NCI-H2107 (cell line): Measurements from ENCODE around the gene MED12L.
"Not testable (repeated sequence)": the region's sequence is repeated elsewhere in the genome, so short reads cannot be mapped to it uniquely, and the experiment has no call there.

Source experiments
- DNase-seq: peaks from one replicate; lab custom pipeline; 2025; lab: John Stamatoyannopoulos, UW

Gene MED12L

GRCh38 chr3:151085227-151085888 is at the start of gene MED12L:
MED12L (plus strand) TSS chr3:151085664; CDS start chr3:151086927, 1,263 bp downstream.
- peak; percentile 66 for DNase-seq

DNA sequence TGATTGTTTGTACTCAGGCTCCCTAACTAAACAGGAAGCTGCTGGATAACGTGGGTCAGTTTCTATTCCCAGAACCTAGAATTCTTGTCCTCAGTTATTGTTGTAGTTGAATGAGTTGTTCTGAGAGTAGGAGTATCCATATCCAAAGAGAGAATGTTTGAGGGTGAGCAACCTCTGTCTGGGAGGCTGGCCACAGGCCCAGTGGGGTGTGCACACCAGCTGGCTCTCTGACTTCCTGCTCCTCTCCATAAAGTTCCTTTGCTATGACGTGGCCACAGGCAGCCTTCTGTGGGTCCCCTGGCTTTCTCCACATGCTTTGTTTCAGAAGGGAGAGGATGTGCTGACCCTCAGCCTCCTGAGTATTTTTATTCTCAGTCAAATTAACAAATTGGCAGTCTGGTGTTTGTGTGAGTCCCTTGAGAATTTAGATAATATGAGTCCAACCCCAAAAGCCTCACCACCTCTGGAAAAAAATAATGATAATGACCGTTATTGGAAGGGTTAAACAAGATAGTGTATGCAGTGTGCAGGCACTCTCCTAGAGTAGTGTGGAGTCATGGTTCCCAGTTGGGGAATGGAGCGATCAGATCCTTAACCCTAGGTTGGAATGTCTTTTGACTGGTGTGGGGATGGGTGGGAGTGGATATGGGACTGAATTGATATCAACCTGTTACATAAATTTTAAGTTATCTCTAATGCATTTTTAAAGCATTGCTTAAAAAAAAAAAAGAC is 47.6 kb upstream of the MED12L start:
- no peak for DNase-seq

GRCh38 chr3:151044706-151045105 is 40.8 kb upstream of the MED12L start:
- no peak for DNase-seq

GRCh38 chr3:151047636-151048035 is 37.8 kb upstream of the MED12L start:
- no peak for DNase-seq

GRCh38 chr3:151051533-151051932 is 33.9 kb upstream of the MED12L start:
- DNase-seq = no peak

DNA sequence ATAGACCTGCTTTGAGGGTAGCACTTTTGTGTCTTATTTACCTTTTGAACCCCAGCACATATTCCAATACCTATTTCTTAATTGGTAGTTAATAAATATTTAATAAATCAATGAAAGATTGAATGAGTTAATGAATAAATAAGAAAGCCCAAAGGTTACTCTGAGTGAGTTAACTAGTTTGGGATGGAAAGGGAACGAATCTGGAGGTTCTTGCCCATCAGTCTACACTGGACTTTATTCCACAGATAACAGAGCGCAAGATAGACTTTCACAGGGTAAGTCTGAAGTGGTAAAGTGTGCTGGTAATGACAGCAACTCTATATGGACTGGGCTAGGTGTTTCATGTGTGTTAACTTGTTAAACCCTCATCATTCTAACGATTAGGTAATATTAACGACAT is 33.1 kb upstream of the MED12L start:
- no peak for DNase-seq

GRCh38 chr3:151052756-151053155 is 32.7 kb upstream of the MED12L start:
- DNase-seq = no peak

GRCh38 chr3:151058740-151059139 is 26.7 kb upstream of the MED12L start:
- no peak for DNase-seq

DNA sequence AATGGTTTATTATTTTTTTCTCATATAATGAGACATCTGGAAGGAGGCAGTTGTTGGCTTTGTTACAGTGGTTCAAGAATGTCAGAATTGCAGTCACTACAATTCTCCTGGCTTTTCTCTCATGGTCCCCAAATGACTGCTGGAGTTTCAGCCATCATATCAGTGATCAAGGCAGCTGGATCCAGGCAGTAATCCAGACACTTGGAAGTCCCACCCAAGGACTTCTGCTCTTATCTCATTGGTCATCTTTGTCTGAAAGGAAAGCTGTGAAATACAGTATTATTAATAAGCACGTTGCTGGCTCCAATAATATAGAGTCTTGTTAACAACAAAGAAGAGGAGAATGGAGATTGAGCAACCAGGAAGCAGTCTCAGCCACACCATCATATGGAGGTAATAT is 22.9 kb upstream of the MED12L start:
- no peak for DNase-seq

DNA sequence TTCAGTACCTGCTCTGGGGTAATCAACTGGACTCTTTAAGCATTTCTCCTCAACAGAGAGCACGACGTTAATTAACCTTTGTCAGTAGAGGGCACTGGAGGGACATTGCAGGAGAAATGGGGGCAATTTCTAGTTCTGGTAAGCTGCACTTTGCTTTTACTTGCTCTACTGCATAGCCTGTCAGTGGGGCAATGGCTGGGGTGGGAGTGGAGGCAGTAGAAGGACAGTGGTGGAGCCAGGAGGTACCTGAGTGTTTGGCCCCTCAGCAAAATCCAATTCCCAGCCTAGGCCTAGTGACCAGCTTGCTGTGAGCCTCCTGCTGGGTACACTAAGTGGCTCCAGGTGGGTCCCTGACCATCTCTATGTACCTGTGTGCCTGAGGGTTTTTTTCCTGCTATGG is 18.3 kb upstream of the MED12L start:
- DNase-seq = no peak

DNA sequence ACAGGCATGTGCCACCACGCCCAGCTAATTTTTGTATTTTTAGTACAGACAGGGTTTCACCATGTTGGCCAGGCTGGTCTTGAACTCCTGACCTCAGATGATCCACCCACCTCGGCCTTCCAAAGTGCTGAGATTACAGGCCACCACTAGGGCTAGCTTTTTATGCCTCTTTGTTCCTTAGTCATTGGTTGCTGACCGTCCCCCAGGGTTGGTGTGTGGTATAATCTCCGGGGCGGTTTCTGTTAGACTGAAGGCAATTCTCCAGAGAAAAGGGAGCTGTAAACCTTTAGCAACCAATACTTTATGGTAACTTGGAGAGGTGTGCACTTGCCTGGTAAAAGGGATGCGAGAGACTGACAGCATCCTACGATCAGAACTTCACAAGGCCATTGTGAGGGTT is 12.6 kb upstream of the MED12L start:
- not testable (repeated sequence) for DNase-seq

- DNase-seq = no peak
Observed at GRCh38 chr3:151074256-151074655, 11.2 kb upstream of the MED12L start.

GRCh38 chr3:151075869-151076562 is 9.4 kb upstream of the MED12L start:
- no peak for DNase-seq

GRCh38 chr3:151076626-151077025 is 8.8 kb upstream of the MED12L start:
- DNase-seq = no peak

GRCh38 chr3:151081082-151081481 is 4.4 kb upstream of the MED12L start:
- DNase-seq = not testable (repeated sequence)

DNA sequence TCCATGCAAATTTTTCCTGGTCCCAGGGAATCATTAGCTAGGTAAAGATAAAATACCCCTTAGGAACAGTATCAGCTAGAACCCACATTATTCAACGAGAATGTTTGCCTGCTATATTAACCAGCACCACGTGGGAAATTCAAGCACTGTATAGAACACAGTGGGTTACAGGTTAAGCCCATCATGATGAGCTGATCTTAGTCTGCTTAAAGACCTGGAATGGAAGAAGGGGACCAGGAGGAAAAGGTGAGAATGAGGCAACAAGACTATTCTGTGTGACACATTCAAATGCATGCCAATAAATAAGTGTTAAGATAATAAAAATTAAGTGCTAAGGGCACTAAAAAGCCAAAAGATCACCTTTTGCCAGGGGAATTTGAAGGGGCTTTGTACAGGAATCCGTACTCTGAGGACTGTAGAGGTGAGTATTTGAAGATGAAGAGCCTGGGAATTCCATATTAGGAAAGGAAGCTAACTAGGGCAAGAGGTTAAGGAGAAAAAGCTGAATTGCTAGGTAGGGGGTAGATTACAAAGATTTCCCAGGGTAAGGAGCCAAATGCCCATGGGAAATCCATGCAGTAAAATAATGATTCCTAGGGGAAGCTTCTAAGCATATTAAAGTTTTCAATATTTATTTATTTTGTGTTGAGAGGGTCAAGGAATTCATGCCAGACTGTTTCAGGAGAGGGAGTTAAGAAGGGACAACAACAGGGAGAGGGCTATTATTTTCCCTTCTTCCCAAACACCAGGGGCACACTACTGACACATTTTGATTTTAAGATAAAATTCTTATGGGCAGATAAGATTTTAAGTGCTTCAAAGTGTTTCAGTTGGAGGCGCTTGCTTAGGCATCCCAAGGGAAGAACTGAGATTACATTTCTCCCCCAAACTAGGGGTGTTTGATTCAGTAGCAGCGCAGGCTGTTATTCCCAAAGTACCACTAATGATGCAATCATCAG is 2.3 kb upstream of the MED12L start:
- DNase-seq = no peak

GRCh38 chr3:151084893-151085226 is 604 bp upstream of the MED12L start:
- DNase-seq = no peak

DNA sequence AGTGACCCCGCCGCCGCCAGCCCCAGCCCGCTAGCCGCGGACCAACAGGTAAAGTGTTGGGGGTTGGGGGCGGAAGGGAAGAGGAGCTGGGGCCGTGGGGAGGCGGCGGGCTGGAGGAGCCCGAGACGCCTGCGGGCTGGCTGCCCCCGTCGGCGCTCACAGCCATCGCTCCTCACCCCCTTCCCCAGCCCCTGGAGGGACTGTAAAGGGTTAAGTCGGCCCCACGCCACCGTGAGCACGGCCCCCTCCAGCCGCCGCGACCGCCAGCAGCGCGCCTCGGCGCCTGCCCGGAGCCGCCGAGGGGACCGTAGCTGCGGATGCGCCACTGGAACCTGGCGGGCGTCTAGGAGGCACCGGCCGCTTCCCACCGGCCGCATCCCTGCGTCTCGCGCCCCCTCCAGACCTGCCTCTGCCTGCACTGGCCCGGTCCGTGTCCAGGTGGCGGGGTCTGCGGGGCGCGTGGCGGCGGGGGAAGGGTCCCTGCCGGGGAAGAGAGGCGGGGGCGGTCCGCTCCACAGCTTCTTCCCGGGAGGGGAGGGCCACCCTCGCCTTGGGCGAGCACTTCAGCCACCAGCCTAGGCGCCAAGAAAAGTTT is 522 bp downstream of the MED12L start:
- DNase-seq = no peak

- peak; percentile 78 for DNase-seq
Observed at GRCh38 chr3:151086484-151087456, 1.3 kb downstream of the MED12L start.

DNA sequence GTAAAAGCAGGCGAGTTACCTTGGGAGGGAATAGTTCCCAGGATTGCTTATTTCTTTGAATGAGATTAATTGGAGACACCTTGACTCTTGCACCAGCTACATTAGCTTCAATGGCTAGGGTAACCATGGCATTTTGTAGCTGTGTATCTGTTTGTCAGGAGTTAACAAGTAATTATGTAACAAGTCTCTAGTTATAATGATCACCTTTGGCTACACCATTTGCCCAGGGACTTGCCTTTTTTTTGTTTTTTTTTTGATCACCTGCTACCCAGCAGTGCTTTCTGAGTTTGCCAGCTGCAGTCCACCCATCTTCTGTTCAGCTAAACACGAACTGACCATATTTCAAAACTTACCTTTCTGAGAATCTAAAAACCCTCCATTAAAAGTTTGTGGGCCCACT is 2.2 kb downstream of the MED12L start:
- no peak for DNase-seq
